GM12878 (cell line): ENCODE data around the gene ZNF132. TPM values are rescaled to one million over a fixed set of nuclear protein-coding genes. Genes with fewer than 3 reads are reported as not detected.

Experiments
- ASH2L ChIP-seq: fragments of 300-600, 200-600 bp; sonication (generic); IDR thresholded peaks from 2 replicates; pipeline ENCODE4 v1.6.1; 2017; ENCODE audit warnings: low read depth, mild to moderate bottlenecking, borderline replicate concordance
- BACH1 ChIP-seq: fragments of 450-650 bp; IDR thresholded peaks from 2 replicates; pipeline ENCODE4 v1.6.1; 2017; ENCODE audit warnings: mild to moderate bottlenecking, borderline replicate concordance
- BCL11A ChIP-seq: IDR thresholded peaks from 2 replicates; pipeline ENCODE4 v1.6.1; 2011; ENCODE audit warnings: low read depth, low read length
- BMI1 ChIP-seq: fragments of 450-650 bp; IDR thresholded peaks from 2 replicates; pipeline ENCODE4 v1.6.1; 2016; ENCODE audit warnings: mild to moderate bottlenecking, moderate library complexity, borderline replicate concordance
- CUX1 ChIP-seq: IDR thresholded peaks from 2 replicates; pipeline ENCODE4 v1.6.1; 2012; ENCODE audit warnings: improper control_type of control experiment, low read depth, low read length; ENCODE audit not compliant: insufficient replicate concordance
- EZH2 ChIP-seq: IDR thresholded peaks from 2 replicates; pipeline ENCODE4 v1.6.1; 2012; ENCODE audit warnings: low read depth, mild to moderate bottlenecking, control low read depth, inconsistent platforms, low read length, borderline replicate concordance; ENCODE audit not compliant: control insufficient read depth
- HCFC1 ChIP-seq: fragments of 150-350 bp; IDR thresholded peaks from 2 replicates; pipeline ENCODE4 v1.6.1; 2014; ENCODE audit warnings: low read length
- HDAC2 ChIP-seq: fragments of 200-600 bp; sonication (generic); IDR thresholded peaks from 2 replicates; pipeline ENCODE4 v1.6.1; 2017
- HSF1 ChIP-seq: fragments of 150-350 bp; IDR thresholded peaks from 2 replicates; pipeline ENCODE4 v1.6.1; 2014; ENCODE audit warnings: mild to moderate bottlenecking, low read depth, low read length
- IKZF2 ChIP-seq, 2 experiments: fragments of 450-650 bp; IDR thresholded peaks; 2 replicates each; pipeline ENCODE4 v1.6.1; 2017; ENCODE audit warnings: mild to moderate bottlenecking in 2 of 2, moderate library complexity in 2 of 2
- NFIC ChIP-seq: IDR thresholded peaks from 2 replicates; pipeline ENCODE4 v1.6.1; 2012; ENCODE audit warnings: low read depth, mild to moderate bottlenecking, inconsistent platforms, low read length, moderate library complexity
- PBX3 ChIP-seq: IDR thresholded peaks from 2 replicates; pipeline ENCODE4 v1.6.1; 2011; ENCODE audit warnings: mild to moderate bottlenecking, low read depth, low read length, moderate library complexity; ENCODE audit not compliant: insufficient replicate concordance
- POLR2A ChIP-seq: IDR thresholded peaks from 2 replicates; pipeline ENCODE4 v1.6.1; 2011; ENCODE audit warnings: low read depth, mild to moderate bottlenecking, low read length
- RB1 ChIP-seq: fragments of 450-650 bp; formaldehyde crosslinking; IDR thresholded peaks from 2 replicates; pipeline ENCODE4 v1.6.1; 2017; ENCODE audit warnings: mild to moderate bottlenecking, borderline replicate concordance
- SMAD1 ChIP-seq: fragments of 450-650 bp; IDR thresholded peaks from 2 replicates; pipeline ENCODE4 v1.6.1; 2018; ENCODE audit warnings: mild to moderate bottlenecking, low read depth; ENCODE audit not compliant: partially characterized antibody
- STAT1 ChIP-seq: fragments of 450-650 bp; conservative IDR thresholded peaks from 2 replicates; pipeline ENCODE4 v1.6.1; 2014; ENCODE audit warnings: antibody characterized with exemption, mild to moderate bottlenecking
- WRNIP1 ChIP-seq: IDR thresholded peaks from 2 replicates; pipeline ENCODE4 v1.6.1; 2011; ENCODE audit warnings: low read depth, low read length, improper control_type of control experiment, borderline replicate concordance
- ZBTB11 ChIP-seq: fragments of 450-650 bp; formaldehyde crosslinking; IDR thresholded peaks from 2 replicates; pipeline ENCODE4 v1.5.0; 2022; ENCODE audit warnings: mild to moderate bottlenecking, missing genetic modification characterization
- polyA plus RNA-seq, 11 experiments: library from polyadenylated mRNA; depleted of rRNA in 4 of 11; unstranded in 6 of 11; stranded (reverse) in 5 of 11; fragments of >200 nt; fragmentation: Nextera tagmentation in 4 of 11; fragmentation: Illumina TruSeq in 1 of 11; extraction: Ambion mirVana in 4 of 11; extraction: Trizol in 1 of 11; gene quantifications; 1 replicate in 1 of 11; 2 replicates in 10 of 11; pipeline versions ENCODE4 v1.2.1 to v1.2.3, GENCODE V29; 2011 to 2016; ENCODE audit warnings: inconsistent platforms in 2 of 11, missing spikeins in 2 of 11, low read depth in 1 of 11
- total RNA-seq, 4 experiments: library from RNA; depleted of rRNA in 3 of 4; stranded (reverse); fragments of >200 nt in 3 of 4; fragmentation: Illumina TruSeq in 1 of 4; extraction: Trizol in 1 of 4; gene quantifications; 2 replicates each; pipeline versions ENCODE4 v1.2.1 to v1.2.3, GENCODE V29; 2013 to 2021

The ZNF132 gene
- total and polyA plus RNA-seq, 10 of the 15 experiments (the other 5 are each of a cell fraction or from before 2014, with no cell fraction given) = 0.56 to 4.0 (median 2.3) TPM

- TF ChIP-seq CUX1 = no peak
- peak; percentile 68; the same call in 1 of the 2 replicates for TF ChIP-seq BACH1
- TF ChIP-seq BMI1 = peak; percentile 100
- TF ChIP-seq NFIC = no peak
- TF ChIP-seq PBX3 = no peak
- TF ChIP-seq HSF1 = no peak
- TF ChIP-seq BCL11A = no peak
- peak; percentile 57 for TF ChIP-seq HCFC1
- TF ChIP-seq ASH2L = no peak
- TF ChIP-seq EZH2 = no peak
- TF ChIP-seq RB1 = peak; percentile 92
- no peak for TF ChIP-seq SMAD1
- TF ChIP-seq WRNIP1 = no peak
- no peak for TF ChIP-seq ZBTB11 (CRISPR knock-in tag)
- no peak for TF ChIP-seq HDAC2
- no peak for TF ChIP-seq IKZF2 (IDR thresholded peaks at IDR 0.05)
- peak; percentile 86; the same call in 1 of the 2 replicates for TF ChIP-seq STAT1
- TF ChIP-seq POLR2A = peak; percentile 97
Measured at GRCh38 chr19:58400916-58401839, 38.8 kb downstream of the ZNF132 start (continued).
